ENCODE measurements around the gene USP48. TPM values are rescaled to one million over a fixed set of nuclear protein-coding genes. Genes with fewer than 3 reads are reported as not detected.
"Not testable (repeated sequence)": the region's sequence is repeated elsewhere in the genome, so short reads cannot be mapped to it uniquely, and the experiment has no call there.

USP48 gene
- total RNA-seq, 1 experiment from 2014 or later, result 14.7 TPM

DNA sequence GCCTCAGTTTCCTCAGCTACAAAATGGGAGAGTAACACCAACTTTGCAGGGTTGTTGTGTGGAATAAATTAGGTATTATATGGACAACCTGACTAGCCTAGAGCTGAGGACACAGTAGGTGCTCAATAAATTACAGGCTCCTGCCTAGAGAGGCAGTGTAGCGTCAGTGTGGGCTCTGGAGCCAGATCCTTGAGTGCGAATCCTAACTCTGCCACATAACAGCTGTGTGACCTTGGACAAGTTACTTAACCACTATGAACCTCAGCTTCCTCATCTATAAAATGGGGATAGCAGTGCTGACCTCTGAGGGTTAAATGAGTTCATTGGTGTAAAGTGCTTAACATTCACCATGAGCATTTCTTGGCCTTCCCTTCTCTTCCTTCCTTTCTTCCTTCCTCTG, 146.9 kb downstream of the USP48 start:
- no peak for DNase-seq (ENCODE audit: low spot score)

GRCh38 chr1:21634806-21635535, 148.0 kb downstream of the USP48 start:
- no peak for DNase-seq (ENCODE audit: low spot score)

DNA sequence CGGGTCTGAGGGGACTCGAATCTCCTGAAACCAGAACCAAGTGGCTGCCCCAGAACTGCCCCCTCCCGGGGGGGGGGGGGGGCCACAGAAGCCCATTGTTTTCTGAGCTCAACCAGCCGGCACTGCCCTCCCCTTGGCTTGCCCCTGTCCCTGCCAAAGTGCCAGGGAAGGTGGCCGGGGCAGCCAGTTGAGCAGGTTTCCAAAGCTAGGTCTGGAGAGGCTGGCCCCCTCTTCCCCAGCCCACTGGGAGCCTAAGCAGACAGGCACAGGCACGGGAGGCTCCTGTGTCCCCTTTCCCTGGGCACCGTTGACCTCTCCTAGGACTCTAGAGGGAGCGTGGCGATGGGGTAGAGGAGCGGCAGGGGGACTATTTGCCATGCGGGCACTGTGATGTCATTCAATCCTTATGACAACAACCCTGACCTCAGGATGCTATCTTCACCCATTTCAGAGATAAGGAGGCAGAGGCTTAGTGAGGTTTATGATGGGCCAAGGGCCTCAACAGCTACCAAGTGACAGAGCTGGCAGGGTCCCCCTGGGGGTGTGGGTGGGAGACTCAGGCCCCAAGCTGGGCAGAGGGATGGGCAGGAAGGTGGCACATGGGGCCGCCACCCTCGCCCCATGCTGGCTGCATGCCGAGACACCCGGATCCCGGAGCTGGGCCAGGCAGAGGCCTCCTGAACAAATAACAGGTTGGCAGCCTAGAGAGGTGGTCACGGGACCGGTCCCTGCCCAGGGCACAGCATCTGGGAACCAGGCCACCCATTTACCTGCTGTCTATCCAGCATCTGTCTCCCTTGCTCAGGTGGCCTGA, 148.8 kb downstream of the USP48 start:
- no peak for DNase-seq (ENCODE audit: low spot score)

DNA sequence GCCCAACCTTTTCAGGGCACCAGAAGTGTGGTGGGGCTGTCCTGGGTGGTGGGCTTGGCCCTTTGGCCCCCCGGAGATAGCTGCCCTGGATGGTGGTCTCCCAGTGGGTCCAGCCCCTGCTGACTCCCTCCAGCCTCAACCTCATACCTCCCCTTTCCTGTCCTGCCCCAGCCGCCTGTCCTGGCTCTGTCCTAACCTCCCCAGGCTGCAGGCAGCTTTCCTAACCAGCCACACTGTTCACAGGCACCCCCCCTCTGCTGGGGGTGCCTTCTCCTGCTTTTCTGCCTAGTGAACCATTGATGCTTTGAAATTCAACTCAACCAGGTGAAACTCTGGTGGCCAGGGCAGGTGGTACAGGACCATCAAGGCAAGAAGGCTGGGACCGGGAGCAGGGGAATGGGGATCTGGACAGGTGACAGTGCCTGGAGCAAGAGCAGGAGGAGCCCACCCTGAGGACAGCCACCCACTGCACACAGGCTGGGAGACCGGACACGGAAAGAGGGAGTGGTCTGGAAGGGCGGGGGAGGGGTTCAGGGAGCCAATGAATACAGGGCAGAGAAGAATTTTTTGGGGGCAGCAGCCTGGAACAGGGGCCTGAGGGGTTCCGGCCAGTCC, 149.7 kb downstream of the USP48 start:
- DNase-seq (ENCODE audit: low spot score), result no peak

GRCh38 chr1:21631944-21632887, 150.7 kb downstream of the USP48 start:
- DNase-seq (ENCODE audit: low spot score), result peak; percentile 29

DNA sequence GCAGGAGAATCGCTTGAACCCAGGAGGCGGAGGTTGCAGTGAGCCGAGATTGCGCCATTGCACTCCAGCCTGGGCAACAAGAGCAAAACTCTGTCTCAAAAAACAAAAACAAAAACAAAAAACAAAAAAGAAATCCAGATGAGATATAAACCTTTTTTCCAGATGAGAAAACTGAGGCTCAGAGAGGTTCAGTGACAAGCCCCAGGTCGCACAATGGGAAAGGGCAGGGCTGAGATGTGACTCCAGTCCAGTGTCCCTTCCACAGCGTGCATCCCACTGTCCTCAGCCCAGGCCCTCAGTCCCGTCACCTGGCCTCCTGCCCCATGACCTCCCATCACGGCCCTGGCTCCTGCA, 151.4 kb downstream of the USP48 start:
- not testable (repeated sequence) for DNase-seq (ENCODE audit: low spot score)

DNA sequence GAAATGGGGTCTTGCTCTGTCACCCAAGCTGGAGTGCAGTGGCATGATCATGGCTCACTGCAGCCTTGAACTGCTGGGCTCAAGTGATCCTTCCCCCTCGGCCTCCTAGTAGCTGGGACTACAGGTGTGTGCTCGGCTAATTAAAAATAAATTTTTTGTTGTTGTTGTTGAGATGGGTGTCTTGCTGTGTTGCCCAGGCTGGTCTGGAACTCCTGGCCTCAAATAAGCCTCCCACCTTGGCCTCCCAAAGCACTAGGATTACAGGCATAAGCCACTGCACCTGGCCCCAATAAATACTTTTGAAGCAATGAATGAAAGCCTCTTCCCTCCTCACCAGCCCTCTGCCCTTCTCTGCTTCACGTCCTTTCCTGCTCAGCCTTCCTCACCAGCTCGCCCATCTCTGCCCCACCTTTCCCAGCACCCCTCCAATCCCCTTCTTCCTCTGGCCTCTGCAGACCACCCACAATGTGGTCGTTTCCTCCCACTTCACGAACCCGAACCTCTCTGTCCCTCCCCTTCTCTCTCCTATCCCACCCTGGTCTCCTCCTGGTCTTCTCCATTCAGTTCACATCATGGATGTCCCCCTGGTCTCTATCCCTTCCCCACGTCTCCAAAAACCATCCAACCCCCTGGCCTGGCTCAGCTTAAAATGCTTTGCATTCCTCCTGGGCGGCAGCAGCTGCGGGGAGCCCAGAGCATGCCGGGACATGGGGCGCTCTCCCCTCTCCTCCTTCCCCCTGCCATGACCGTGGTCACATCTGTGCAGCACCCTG, 152.2 kb downstream of the USP48 start:
- no peak for DNase-seq (ENCODE audit: low spot score)

DNA sequence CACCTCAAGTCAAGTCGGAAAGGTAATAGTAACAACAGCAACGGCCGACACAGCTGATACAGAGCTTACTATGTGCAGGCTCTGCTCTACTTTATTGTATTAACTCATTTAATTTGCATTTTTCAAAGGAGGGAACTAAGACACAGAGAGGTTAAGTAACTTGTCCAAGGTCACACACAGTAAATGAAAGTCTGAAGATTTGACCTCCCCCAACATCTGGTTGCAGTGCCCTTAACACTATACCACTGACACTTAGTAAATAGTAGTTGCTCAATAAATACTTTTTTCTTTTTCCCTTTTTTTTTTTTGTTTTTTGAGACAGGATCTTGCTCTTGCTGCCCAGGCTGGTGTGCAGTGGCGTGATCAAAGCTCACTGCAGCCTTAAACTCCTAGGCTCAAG, 153.0 kb downstream of the USP48 start:
- DNase-seq (ENCODE audit: low spot score), result no peak

DNA sequence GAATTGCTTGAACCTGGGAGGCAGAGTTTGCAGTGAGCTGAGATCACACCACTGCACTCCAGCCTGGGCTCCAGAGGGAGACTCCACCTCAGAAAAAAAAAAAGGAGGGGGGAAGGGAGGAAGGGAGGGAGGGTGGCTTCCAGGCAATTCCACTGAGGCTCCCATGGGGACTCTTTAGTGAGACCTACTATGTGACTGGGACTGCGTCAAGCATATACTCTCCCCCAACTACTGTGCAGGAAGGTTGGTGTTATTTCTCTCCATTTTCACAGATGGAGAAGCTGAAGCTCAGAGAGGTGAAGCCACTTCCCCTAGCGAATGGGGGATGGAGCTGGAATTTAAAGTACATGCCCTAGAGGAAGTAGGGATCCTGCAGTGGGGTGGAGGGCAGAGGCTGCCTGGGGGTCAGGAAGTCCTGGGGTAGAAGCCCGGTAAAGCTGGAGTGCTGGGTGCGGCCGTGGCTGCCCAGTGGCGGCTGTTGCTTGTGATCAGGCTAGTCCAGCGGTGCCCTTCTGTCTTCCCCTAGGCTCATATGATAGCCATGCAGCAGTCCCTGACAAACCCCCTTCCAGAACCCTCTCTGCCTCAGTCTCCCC, 154.1 kb downstream of the USP48 start:
- DNase-seq (ENCODE audit: low spot score), result no peak

Other genes with a start within 250 kb of the USP48 start
- gene RAP1GAP, start 113.8 kb downstream of the USP48 start, total RNA-seq (2014; rRNA removed; shearing (Covaris generic)), result 2.0 and 2.3 TPM in 2 replicates
- not detected in 2 replicates for gene LDLRAD2, start 29.1 kb upstream of the USP48 start, total RNA-seq (2014; rRNA removed; shearing (Covaris generic))
- gene HSPG2, start 154.2 kb upstream of the USP48 start, total RNA-seq (2014; rRNA removed; shearing (Covaris generic)), result 7.9 and 8.9 TPM in 2 replicates
- not detected in 2 replicates for gene CELA3B, start 193.9 kb upstream of the USP48 start, total RNA-seq (2014; rRNA removed; shearing (Covaris generic))
- not detected in 2 replicates for gene CELA3A, start 218.5 kb upstream of the USP48 start, total RNA-seq (2014; rRNA removed; shearing (Covaris generic))